ENCODE results near the gene TMEM176A. TPM values are rescaled to one million over a fixed set of nuclear protein-coding genes. Genes with fewer than 3 reads are reported as not detected.
"Not testable (repeated sequence)": the region's sequence is repeated elsewhere in the genome, so short reads cannot be mapped to it uniquely, and the experiment has no call there.

The TMEM176A gene
- total RNA-seq, 1 experiment from 2014 or later: not detected

GRCh38 chr7:150774131-150774530 is 26.4 kb upstream of the TMEM176A start:
- POLR2A ChIA-PET; ATAC-seq; H2AFZ ChIP-seq (ENCODE audit: low read depth, low read length, poor library complexity, severe bottlenecking); CTCF ChIA-PET; H3K9ac ChIP-seq (ENCODE audit: low read length); H3K79me2 ChIP-seq (ENCODE audit: insufficient read depth, low read length); H4K20me1 ChIP-seq (ENCODE audit: insufficient read depth); BruUV-seq (replicated peaks); H3K4me2 ChIP-seq (ENCODE audit: low read length); RAD21 ChIA-PET (ENCODE audit: low non-redundant PET in 1 of 2, low total read pairs in 2 of 2, uncharacterized antibody in 2 of 2, unreplicated experiment in 2 of 2); H3K9me2 ChIP-seq (ENCODE audit: insufficient read depth); H3K27ac ChIP-seq (ENCODE audit: low read depth, low read length); H3K9me3 ChIP-seq (ENCODE audit: control insufficient read depth in 1 of 2, insufficient read depth in 1 of 2, low read depth in 1 of 2, low read length in 2 of 2); H3K36me3 ChIP-seq (ENCODE audit: control insufficient read depth in 1 of 2, insufficient read depth in 2 of 2, low read length in 2 of 2); DNase-seq (ENCODE audit: low read depth, low spot score); H3K4me3 ChIP-seq (replicated peaks in 1 of 2; ENCODE audit: low read depth in 1 of 2, low read length in 2 of 2); H3K4me1 ChIP-seq (ENCODE audit: control insufficient read depth in 1 of 2, insufficient read depth in 2 of 2, low read length in 2 of 2); H3K27me3 ChIP-seq (ENCODE audit: insufficient read depth, low read length): not testable (repeated sequence)
- intact Hi-C loops (cut with micrococcal nuclease): loop anchor here (10.0 kb wide), 1 partner anchor 241 kb away; no protein-coding TSS in a partner anchor

- DNase-seq (ENCODE audit: low read depth, low spot score): peak; percentile 24
- H3K4me3 ChIP-seq (replicated peaks in 1 of 2; ENCODE audit: low read depth in 1 of 2, low read length in 2 of 2): peak overlapping the region in 1 of 2 experiments; percentile 34; a peak in 1 of 4 replicates
- H3K4me1 ChIP-seq (ENCODE audit: control insufficient read depth in 1 of 2, insufficient read depth in 2 of 2, low read length in 2 of 2): peaks cover 0 to 4% of the 10 kb centered on the region in 2 experiments; a peak in 2 of 4 replicates
- TF ChIP-seq POLR2A (IDR thresholded peaks at IDR 0.05; ENCODE audit: borderline replicate concordance, extremely low read depth, insufficient read depth, insufficient read length) (no peak), SP1 (IDR thresholded peaks at IDR 0.05; ENCODE audit: low read depth) (peak; percentile 8; the same call in 1 of the 2 replicates)
- H3K79me2 ChIP-seq (ENCODE audit: insufficient read depth, low read length): no peaks in the 10 kb centered on the region
- ChIA-PET RAD21 (ENCODE audit: low non-redundant PET in 1 of 2, low total read pairs in 2 of 2, uncharacterized antibody in 2 of 2, unreplicated experiment in 2 of 2) (no interaction called here), POLR2A (no interaction called here), CTCF (interaction anchor here (0.6 to 1.0 kb wide), 7 partner anchors 9 to 232 kb away, joined by 3 to 6 read pairs (median 4); no protein-coding TSS in a partner anchor)
- intact Hi-C loops (cut with micrococcal nuclease): loop anchor here (5.0 to 10.0 kb wide), 4 partner anchors 99 to 394 kb away; no protein-coding TSS in a partner anchor
- H2AFZ ChIP-seq (ENCODE audit: low read depth, low read length, poor library complexity, severe bottlenecking): peak overlapping the region; percentile 79
- no peaks in the 10 kb centered on the region for H4K20me1 ChIP-seq (ENCODE audit: insufficient read depth)
- peak overlapping the region; percentile 60 for H3K4me2 ChIP-seq (ENCODE audit: low read length)
- H3K27ac ChIP-seq (ENCODE audit: low read depth, low read length): no peak overlapping the region
- no peaks in the 10 kb centered on the region for H3K9me2 ChIP-seq (ENCODE audit: insufficient read depth)
- H3K27me3 ChIP-seq (ENCODE audit: insufficient read depth, low read length): 0 out of 2 replicates have a peak, but pooled peaks cover 8% of the 10 kb centered on the region
- H3K9me3 ChIP-seq (ENCODE audit: control insufficient read depth in 1 of 2, insufficient read depth in 1 of 2, low read depth in 1 of 2, low read length in 2 of 2): no peaks in the 10 kb centered on the region
- H3K9ac ChIP-seq (ENCODE audit: low read length): no peak overlapping the region
- no peaks in the 10 kb centered on the region for H3K36me3 ChIP-seq (ENCODE audit: control insufficient read depth in 1 of 2, insufficient read depth in 2 of 2, low read length in 2 of 2)
- BruUV-seq (replicated peaks): no TSS peak
- peak; percentile 86 for ATAC-seq
Observed at GRCh38 chr7:150778014-150778737, 22.4 kb upstream of the TMEM176A start.
